Astrocyte (in vitro differentiated cells and primary cell): Measurements from ENCODE around the gene SLC6A19. TPM values are rescaled to one million over a fixed set of nuclear protein-coding genes. Genes with fewer than 3 reads are reported as not detected.

Source experiments
- DNase-seq: peaks from one replicate; pipeline ENCODE4 v3.0.0-alpha.2; 2010; ENCODE audit warnings: low read depth
- FAIRE-seq: peaks from 2 replicates; lab custom pipeline; 2011; peaks lifted over from hg19 to GRCh38; lab: Jason Lieb, UNC
- H2AFZ ChIP-seq: 2 replicates; pipeline ENCODE4 v1.6.0; 2012; ENCODE audit warnings: low read depth, low read length, inconsistent platforms
- H3K27ac ChIP-seq: 2 replicates; pipeline ENCODE4 v1.5.1; 2011; ENCODE audit warnings: low read depth, low read length, inconsistent platforms
- H3K27me3 ChIP-seq: 2 replicates; pipeline ENCODE4 v1.6.0; 2011; ENCODE audit warnings: low read length, inconsistent platforms; ENCODE audit not compliant: insufficient read depth
- H3K36me3 ChIP-seq: 2 replicates; pipeline ENCODE4 v1.5.1; 2011; ENCODE audit warnings: low read length, inconsistent platforms; ENCODE audit not compliant: insufficient read depth
- H3K4me1 ChIP-seq: 2 replicates; pipeline ENCODE4 v1.5.1; 2011; ENCODE audit warnings: low read length, inconsistent platforms; ENCODE audit not compliant: insufficient read depth
- H3K4me2 ChIP-seq: 2 replicates; pipeline ENCODE4 v1.6.0; 2012; ENCODE audit warnings: low read length, inconsistent platforms
- H3K4me3 ChIP-seq: 2 replicates; pipeline ENCODE4 v1.5.1; 2011; ENCODE audit warnings: low read depth, mild to moderate bottlenecking, low read length, inconsistent platforms; ENCODE audit not compliant: insufficient read depth
- H3K79me2 ChIP-seq: 2 replicates; pipeline ENCODE4 v1.6.0; 2012; ENCODE audit warnings: mild to moderate bottlenecking, low read length, inconsistent platforms; ENCODE audit not compliant: insufficient read depth
- H3K9ac ChIP-seq: 2 replicates; pipeline ENCODE4 v1.6.0; 2012; ENCODE audit warnings: mild to moderate bottlenecking, low read length, inconsistent platforms
- H3K9me3 ChIP-seq: 2 replicates; pipeline ENCODE4 v1.5.1; 2012; ENCODE audit warnings: low read depth, mild to moderate bottlenecking, low read length, inconsistent platforms; ENCODE audit not compliant: insufficient read depth
- H4K20me1 ChIP-seq: 2 replicates; pipeline ENCODE4 v1.6.0; 2012; ENCODE audit warnings: low read length, inconsistent platforms; ENCODE audit not compliant: insufficient read depth
- H3K27ac Mint-ChIP-seq: one replicate; pipeline ENCODE4 v1.8.0; 2021; ENCODE audit warnings: mild to moderate bottlenecking, mixed read lengths; ENCODE audit not compliant: unreplicated experiment
- H3K27me3 Mint-ChIP-seq: one replicate; pipeline ENCODE4 v1.8.0; 2021; ENCODE audit warnings: low read depth, mixed read lengths; ENCODE audit not compliant: unreplicated experiment
- H3K36me3 Mint-ChIP-seq: one replicate; pipeline ENCODE4 v1.8.0; 2021; ENCODE audit warnings: low read depth, mixed read lengths; ENCODE audit not compliant: unreplicated experiment
- H3K4me1 Mint-ChIP-seq: one replicate; pipeline ENCODE4 v1.8.0; 2021; ENCODE audit warnings: low read depth, mixed read lengths; ENCODE audit not compliant: unreplicated experiment
- H3K4me3 Mint-ChIP-seq: one replicate; pipeline ENCODE4 v1.8.0; 2021; ENCODE audit warnings: mild to moderate bottlenecking, moderate library complexity, mixed read lengths; ENCODE audit not compliant: unreplicated experiment
- H3K9me3 Mint-ChIP-seq: one replicate; pipeline ENCODE4 v1.8.0; 2021; ENCODE audit warnings: mild to moderate bottlenecking, mixed read lengths; ENCODE audit not compliant: unreplicated experiment
- EZH2 ChIP-seq: IDR thresholded peaks from 2 replicates; pipeline ENCODE4 v1.6.1; 2012; ENCODE audit warnings: mild to moderate bottlenecking, low read length, inconsistent platforms; ENCODE audit not compliant: insufficient read depth
- total RNA-seq: library from RNA; stranded (reverse); gene quantifications from 2 replicates; pipeline ENCODE4 v1.2.1, GENCODE V29; 2021
- TF ChIP-seq, protein P1 (sequence below): IDR thresholded peaks from 2 replicates; pipeline ENCODE4 v1.5.1; 2011; ENCODE audit warnings: low read depth, mild to moderate bottlenecking, inconsistent platforms, low read length, moderate library complexity; ENCODE audit not compliant: insufficient read depth

The SLC6A19 gene
- total RNA-seq, 1 donor from 2014 or later: not detected

DNA sequence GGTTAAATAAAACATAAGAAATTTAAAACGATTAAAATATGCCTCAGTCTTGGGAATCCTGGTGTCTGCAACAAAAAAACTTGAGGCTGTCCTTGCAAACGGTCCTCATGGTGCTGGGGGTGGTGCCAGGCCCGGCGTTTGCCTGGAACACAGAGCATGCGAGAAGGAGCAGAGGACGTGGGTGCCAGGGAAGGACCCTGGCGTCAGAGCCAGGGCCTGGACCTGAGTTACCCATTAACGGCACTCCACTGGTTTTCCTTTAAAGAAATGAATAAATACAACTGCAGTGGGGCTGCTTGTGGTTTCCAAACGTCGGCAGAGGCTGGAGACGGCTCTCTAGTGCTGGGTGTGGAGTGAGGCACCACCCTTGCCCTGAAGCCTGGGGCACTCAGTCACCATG lies 23.7 kb downstream of the SLC6A19 start, which contains the start of gene SLC6A18:
Gene SLC6A18 (plus strand): TSS at position 301 of the 400 bp plus-strand sequence. CDS start 97 bp downstream, at position 398.
- no peak for FAIRE-seq
- Histone ChIP-seq H3K27me3 (no peaks in the 10 kb centered on the region), H2AFZ (no peak within 1 kb of the TSS), H3K36me3 (no peaks in the 10 kb centered on the region), H3K4me3 (no peak within 1 kb of the TSS), H3K9me3 (peaks cover 10% of the 10 kb centered on the region), H3K9ac (no peak within 1 kb of the TSS), H3K4me2 (no peak within 1 kb of the TSS), H3K27ac (no peak within 1 kb of the TSS), H4K20me1 (no peaks in the 10 kb centered on the region), H3K79me2 (no peaks in the 10 kb centered on the region), H3K4me1 (no peaks in the 10 kb centered on the region)
- TF ChIP-seq EZH2: no peak
- TF ChIP-seq, protein P1, sequence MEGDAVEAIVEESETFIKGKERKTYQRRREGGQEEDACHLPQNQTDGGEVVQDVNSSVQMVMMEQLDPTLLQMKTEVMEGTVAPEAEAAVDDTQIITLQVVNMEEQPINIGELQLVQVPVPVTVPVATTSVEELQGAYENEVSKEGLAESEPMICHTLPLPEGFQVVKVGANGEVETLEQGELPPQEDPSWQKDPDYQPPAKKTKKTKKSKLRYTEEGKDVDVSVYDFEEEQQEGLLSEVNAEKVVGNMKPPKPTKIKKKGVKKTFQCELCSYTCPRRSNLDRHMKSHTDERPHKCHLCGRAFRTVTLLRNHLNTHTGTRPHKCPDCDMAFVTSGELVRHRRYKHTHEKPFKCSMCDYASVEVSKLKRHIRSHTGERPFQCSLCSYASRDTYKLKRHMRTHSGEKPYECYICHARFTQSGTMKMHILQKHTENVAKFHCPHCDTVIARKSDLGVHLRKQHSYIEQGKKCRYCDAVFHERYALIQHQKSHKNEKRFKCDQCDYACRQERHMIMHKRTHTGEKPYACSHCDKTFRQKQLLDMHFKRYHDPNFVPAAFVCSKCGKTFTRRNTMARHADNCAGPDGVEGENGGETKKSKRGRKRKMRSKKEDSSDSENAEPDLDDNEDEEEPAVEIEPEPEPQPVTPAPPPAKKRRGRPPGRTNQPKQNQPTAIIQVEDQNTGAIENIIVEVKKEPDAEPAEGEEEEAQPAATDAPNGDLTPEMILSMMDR: no peak
- peaks cover 44% of the 10 kb centered on the region for H3K27me3 Mint-ChIP-seq
- no peak for DNase-seq
- H3K27ac Mint-ChIP-seq: no peak within 1 kb of the TSS
- H3K4me3 Mint-ChIP-seq: no peak within 1 kb of the TSS
- peaks cover 2% of the 10 kb centered on the region for H3K36me3 Mint-ChIP-seq
- H3K9me3 Mint-ChIP-seq: no peaks in the 10 kb centered on the region
- H3K4me1 Mint-ChIP-seq: no peaks in the 10 kb centered on the region

- Histone ChIP-seq H3K4me3 (no peak overlapping the region), H3K27ac (no peak overlapping the region), H2AFZ (no peak overlapping the region), H3K9me3 (peaks cover 10% of the 10 kb centered on the region), H3K4me2 (no peak overlapping the region), H3K79me2 (no peaks in the 10 kb centered on the region), H3K27me3 (no peaks in the 10 kb centered on the region), H3K9ac (no peak overlapping the region), H3K4me1 (no peaks in the 10 kb centered on the region), H3K36me3 (no peaks in the 10 kb centered on the region), H4K20me1 (no peaks in the 10 kb centered on the region)
- Mint-ChIP-seq H3K36me3 (peaks cover 2% of the 10 kb centered on the region), H3K4me3 (no peak overlapping the region), H3K27ac (no peak overlapping the region), H3K27me3 (peaks cover 43% of the 10 kb centered on the region), H3K4me1 (no peaks in the 10 kb centered on the region), H3K9me3 (no peaks in the 10 kb centered on the region)
- TF ChIP-seq, protein P1: no peak
- TF ChIP-seq EZH2: no peak
- FAIRE-seq: no peak
- no peak for DNase-seq
These were observed 24.8 kb downstream of the SLC6A19 start for GRCh38 chr5:1226231-1226630.

DNA sequence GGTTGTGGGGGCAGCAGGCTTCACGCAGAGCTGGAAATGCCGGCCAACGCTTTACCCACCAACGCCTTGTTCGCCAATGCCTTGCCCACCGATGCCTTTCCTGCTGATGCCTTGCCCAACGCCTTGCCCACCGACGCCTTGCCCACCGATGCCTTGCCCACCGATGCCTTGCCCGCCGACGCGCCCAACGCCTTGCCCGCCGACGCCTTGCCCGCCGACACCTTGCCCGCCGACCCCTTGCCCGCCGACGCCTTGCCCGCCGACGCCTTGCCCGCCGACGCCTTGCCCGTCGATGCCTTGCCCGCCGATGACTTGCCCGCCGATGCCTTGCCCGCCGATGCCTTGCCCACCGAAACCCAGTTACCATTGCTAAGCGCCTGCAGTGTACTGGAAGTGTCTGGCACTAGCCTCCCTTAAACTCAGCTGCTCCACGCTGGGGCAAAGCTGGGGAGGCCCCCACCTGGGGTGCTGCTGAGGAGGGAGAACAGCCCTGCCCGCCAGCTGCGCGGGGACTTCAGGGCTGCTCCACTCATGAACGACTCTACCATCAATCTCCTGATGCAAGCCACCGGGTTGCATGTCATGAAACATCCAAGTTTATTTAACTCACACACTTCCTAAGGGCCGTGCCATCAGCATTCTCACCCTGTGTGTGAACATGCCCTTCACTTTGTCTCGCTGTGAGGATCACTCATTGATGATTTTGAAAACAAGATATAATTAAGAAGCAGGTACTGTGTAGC lies 25.6 kb downstream of the SLC6A19 start:
- H3K27ac Mint-ChIP-seq: no peak overlapping the region
- Histone ChIP-seq H3K36me3 (no peaks in the 10 kb centered on the region), H3K9ac (no peak overlapping the region), H3K4me1 (no peaks in the 10 kb centered on the region), H3K9me3 (peaks cover 7% of the 10 kb centered on the region), H3K27me3 (no peaks in the 10 kb centered on the region), H2AFZ (no peak overlapping the region), H3K27ac (no peak overlapping the region), H3K4me2 (no peak overlapping the region), H4K20me1 (no peaks in the 10 kb centered on the region), H3K79me2 (no peaks in the 10 kb centered on the region), H3K4me3 (no peak overlapping the region)
- H3K27me3 Mint-ChIP-seq: peaks cover 43% of the 10 kb centered on the region
- no peaks in the 10 kb centered on the region for H3K36me3 Mint-ChIP-seq
- H3K9me3 Mint-ChIP-seq: no peaks in the 10 kb centered on the region
- FAIRE-seq (no peak), DNase-seq (no peak)
- H3K4me1 Mint-ChIP-seq: no peaks in the 10 kb centered on the region
- no peak overlapping the region for H3K4me3 Mint-ChIP-seq
- no peak for TF ChIP-seq EZH2
- TF ChIP-seq, protein P1: no peak
